Osteocyte (in vitro differentiated cells): ENCODE measurements around the gene GPR21. TPM values are rescaled to one million over a fixed set of nuclear protein-coding genes. Genes with fewer than 3 reads are reported as not detected.

Experiments
- DNase-seq: peaks from one replicate; pipeline ENCODE4 v3.0.0; 2021; ENCODE audit warnings: mixed read lengths; ENCODE audit not compliant: unreplicated experiment; ENCODE audit errors: extremely low spot score
- H3K27ac Mint-ChIP-seq: one replicate; pipeline ENCODE4 v1.8.0; 2021; ENCODE audit warnings: mild to moderate bottlenecking, mixed read lengths; ENCODE audit not compliant: unreplicated experiment
- H3K27me3 Mint-ChIP-seq: one replicate; pipeline ENCODE4 v1.8.0; 2021; ENCODE audit warnings: mixed read lengths; ENCODE audit not compliant: unreplicated experiment
- H3K36me3 Mint-ChIP-seq: one replicate; pipeline ENCODE4 v1.8.0; 2021; ENCODE audit warnings: mixed read lengths; ENCODE audit not compliant: unreplicated experiment
- H3K4me1 Mint-ChIP-seq: one replicate; pipeline ENCODE4 v1.8.0; 2021; ENCODE audit warnings: mixed read lengths; ENCODE audit not compliant: unreplicated experiment
- H3K4me3 Mint-ChIP-seq: one replicate; pipeline ENCODE4 v1.8.0; 2021; ENCODE audit warnings: mild to moderate bottlenecking, moderate library complexity, mixed read lengths; ENCODE audit not compliant: unreplicated experiment
- H3K9me3 Mint-ChIP-seq: one replicate; pipeline ENCODE4 v1.8.0; 2021; ENCODE audit warnings: mixed read lengths; ENCODE audit not compliant: unreplicated experiment
- CTCF ChIP-seq: fragments of 200-600 bp; sonication (generic); IDR thresholded peaks from 2 replicates; pipeline ENCODE4 v1.5.0; 2021; ENCODE audit warnings: antibody characterized with exemption, mild to moderate bottlenecking, moderate library complexity
- total RNA-seq: library from RNA; stranded (reverse); gene quantifications from 2 replicates; pipeline ENCODE4 v1.2.1, GENCODE V29; 2021

The GPR21 gene
- total RNA-seq, 1 donor from 2014 or later: 3.4 TPM

GRCh38 chr9:123065196-123065595 lies 31.7 kb downstream of the GPR21 start:
- Mint-ChIP-seq H3K9me3 (no peaks in the 10 kb centered on the region), H3K4me1 (peaks cover 100% of the 10 kb centered on the region)

GRCh38 chr9:123067136-123067535 lies 33.7 kb downstream of the GPR21 start:
- Mint-ChIP-seq H3K9me3 (no peaks in the 10 kb centered on the region), H3K36me3 (peaks cover 46% of the 10 kb centered on the region), H3K27me3 (no peaks in the 10 kb centered on the region), H3K27ac (peak overlapping the region; percentile 94), H3K4me1 (peaks cover 97% of the 10 kb centered on the region), H3K4me3 (no peak overlapping the region)
- no peak for TF ChIP-seq CTCF
- no peak for DNase-seq

More at GRCh38 chr9:123065196-123065595, 31.7 kb downstream of the GPR21 start:
- H3K27ac Mint-ChIP-seq: peak overlapping the region; percentile 94
- DNase-seq: no peak
- no peak overlapping the region for H3K4me3 Mint-ChIP-seq
- no peak for TF ChIP-seq CTCF
- peaks cover 33% of the 10 kb centered on the region for H3K36me3 Mint-ChIP-seq
- no peaks in the 10 kb centered on the region for H3K27me3 Mint-ChIP-seq

- no peak for DNase-seq
- Mint-ChIP-seq H3K36me3 (peaks cover 54% of the 10 kb centered on the region), H3K4me1 (peaks cover 94% of the 10 kb centered on the region), H3K9me3 (no peaks in the 10 kb centered on the region), H3K4me3 (no peak overlapping the region), H3K27me3 (no peaks in the 10 kb centered on the region), H3K27ac (peak overlapping the region; percentile 94)
- TF ChIP-seq CTCF: no peak
These were observed 35.6 kb downstream of the GPR21 start for GRCh38 chr9:123069010-123069481.

- no peak for TF ChIP-seq CTCF
- H3K4me1 Mint-ChIP-seq: peaks cover 90% of the 10 kb centered on the region
- H3K9me3 Mint-ChIP-seq: no peaks in the 10 kb centered on the region
- no peak for DNase-seq
- H3K27ac Mint-ChIP-seq: peak overlapping the region; percentile 94
- H3K27me3 Mint-ChIP-seq: no peaks in the 10 kb centered on the region
- peaks cover 59% of the 10 kb centered on the region for H3K36me3 Mint-ChIP-seq
- no peak overlapping the region for H3K4me3 Mint-ChIP-seq
These were observed 36.7 kb downstream of the GPR21 start for GRCh38 chr9:123070198-123070597.

GRCh38 chr9:123072407-123072995 lies 39.0 kb downstream of the GPR21 start:
- H3K9me3 Mint-ChIP-seq: no peaks in the 10 kb centered on the region
- peaks cover 46% of the 10 kb centered on the region for H3K36me3 Mint-ChIP-seq
- H3K27me3 Mint-ChIP-seq: no peaks in the 10 kb centered on the region
- no peak overlapping the region for H3K4me3 Mint-ChIP-seq
- peak overlapping the region; percentile 88 for H3K27ac Mint-ChIP-seq
- no peak for TF ChIP-seq CTCF
- no peak for DNase-seq
- peaks cover 75% of the 10 kb centered on the region for H3K4me1 Mint-ChIP-seq
